ENCODE data around the gene MED28. TPM values are rescaled to one million over a fixed set of nuclear protein-coding genes. Genes with fewer than 3 reads are reported as not detected.

Gene MED28
- total and polyA plus RNA-seq, 2 of the 4 experiments (the other 2 are of a cell fraction), result 8.8 to 9.3 TPM

DNA sequence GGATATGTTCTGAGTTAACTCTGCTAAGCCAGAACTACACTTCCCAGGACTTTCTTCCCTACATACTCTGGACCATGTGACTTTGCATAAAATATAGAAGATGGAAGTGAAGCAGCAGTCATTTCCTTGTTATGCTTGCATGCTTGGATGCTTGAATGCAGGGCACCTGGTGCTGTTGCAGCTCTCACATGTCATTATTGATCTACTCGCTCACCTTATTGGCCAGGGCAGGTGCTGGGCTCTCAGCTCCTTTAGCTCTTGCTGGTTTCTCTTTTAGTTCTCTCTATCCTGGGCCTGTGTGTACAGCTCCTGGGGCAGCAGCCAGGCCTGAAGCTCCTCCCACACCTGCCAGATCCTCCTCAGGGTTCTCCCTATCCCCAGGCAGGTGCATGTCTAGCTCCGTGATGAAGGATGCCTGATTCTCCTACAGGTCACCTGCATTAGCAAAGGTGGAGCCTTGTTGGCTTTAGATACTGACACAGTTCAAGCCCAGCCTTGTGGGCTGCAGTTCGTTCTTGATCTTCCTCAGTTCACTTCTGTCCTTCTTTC is 53.3 kb downstream of the MED28 start:
- no peaks in the 10 kb centered on the region for H3K9me3 ChIP-seq (ENCODE audit: control insufficient read depth, insufficient read depth, low read length)
- no peaks in the 10 kb centered on the region for H3K4me1 ChIP-seq (ENCODE audit: control insufficient read depth, insufficient read depth, low read length)
- no peak overlapping the region for H2BK15ac ChIP-seq (ENCODE audit: low read depth, low read length)
- no peak overlapping the region for H4K91ac ChIP-seq (ENCODE audit: insufficient read depth, low read depth, low read length)
- H4K5ac ChIP-seq (ENCODE audit: low read depth, low read length), result no peak overlapping the region
- H3K4me3 ChIP-seq (ENCODE audit: insufficient read depth, low read depth, low read length), result no peak overlapping the region
- no peaks in the 10 kb centered on the region for H3K79me1 ChIP-seq (ENCODE audit: low read depth in 1 of 2, low read length in 2 of 2)
- H2AK9ac ChIP-seq (replicated peaks; ENCODE audit: low read depth, low read length, poor library complexity), result no peak overlapping the region
- no peak for TF ChIP-seq POLR2A (IDR thresholded peaks at IDR 0.05; ENCODE audit: low read depth, low read length)
- BruUV-seq (replicated peaks), result no TSS peak
- dilution Hi-C loops (cut with HindIII; ENCODE audit: low sequenced_read_pairs, unreplicated experiment), result no loop called here
- CTCF ChIA-PET, result interaction anchor here (0.6 kb wide), 1 partner anchor 84 kb away, joined by 3 read pairs; no protein-coding TSS in a partner anchor
- H3K18ac ChIP-seq (ENCODE audit: low read depth, low read length), result no peak overlapping the region
- no peak overlapping the region for H2BK20ac ChIP-seq (ENCODE audit: low read depth, low read length)
- no peak overlapping the region for H2BK120ac ChIP-seq (ENCODE audit: low read depth, low read length)
- WGBS, 2 experiments (ENCODE audit: extremely low coverage in 2 of 2, insufficient read length in 1 of 2), result 20% methylated on average over 1 of the region's 3 CpGs; no CpG with 5 or more reads in 1 of the 2 experiments
- intact Hi-C loops (cut with micrococcal nuclease), result no loop called here
- no peak overlapping the region for H3K9ac ChIP-seq (ENCODE audit: low read depth, low read length)
- POLR2A ChIA-PET (ENCODE audit: unreplicated experiment), result no interaction called here
- no peak overlapping the region for H3K4ac ChIP-seq (ENCODE audit: low read depth, low read length)
- H3K9me1 ChIP-seq (ENCODE audit: insufficient read depth, low read length), result no peaks in the 10 kb centered on the region
- H3K36me3 ChIP-seq (ENCODE audit: control insufficient read depth, insufficient read depth, low read length), result no peaks in the 10 kb centered on the region
- H2AK5ac ChIP-seq (ENCODE audit: low read depth, low read length), result no peak overlapping the region
- H4K8ac ChIP-seq (ENCODE audit: low read depth in 2 of 2, low read length in 2 of 2), result no peak overlapping the region
- ATAC-seq (ENCODE audit: low read depth) (no peak), DNase-seq (no peak)
- H3K14ac ChIP-seq (replicated peaks; ENCODE audit: low read depth, low read length), result no peak overlapping the region
- no peak overlapping the region for H3K56ac ChIP-seq (ENCODE audit: extremely low read depth, insufficient read depth, low read length)
- in situ Hi-C loops (cut with MboI; ENCODE audit: low sequenced_read_pairs), result no loop called here
- H4K20me1 ChIP-seq (ENCODE audit: insufficient read depth, low read length), result no peaks in the 10 kb centered on the region
- no peak overlapping the region for H3K4me2 ChIP-seq (ENCODE audit: low read depth, low read length)
- H2AFZ ChIP-seq (replicated peaks; ENCODE audit: low read length, poor library complexity), result no peak overlapping the region
- H2BK5ac ChIP-seq (ENCODE audit: low read depth, low read length, poor library complexity, severe bottlenecking), result no peak overlapping the region
- no peak overlapping the region for H3K27ac ChIP-seq (ENCODE audit: insufficient read depth, low read length)
- H3K27me3 ChIP-seq (ENCODE audit: control insufficient read depth, insufficient read depth, low read length), result peaks cover 2% of the 10 kb centered on the region; the same call in 1 of the 2 replicates
- H3K23ac ChIP-seq (ENCODE audit: low read depth, low read length), result no peak overlapping the region
